GM21367 (cell line): Measurements from ENCODE around the gene FKBP6.
"Not testable (repeated sequence)": the region's sequence is repeated elsewhere in the genome, so short reads cannot be mapped to it uniquely, and the experiment has no call there.

Experiments
- ATAC-seq: cut with Tn5 transposase; IDR thresholded peaks from one replicate; pipeline ENCODE4 v1.9.1; 2021; ENCODE audit not compliant: unreplicated experiment

Gene FKBP6

GRCh38 chr7:73323434-73324080 lies 4.4 kb upstream of the FKBP6 start:
- ATAC-seq, result not testable (repeated sequence)

- ATAC-seq, result not testable (repeated sequence)
Observed at GRCh38 chr7:73324081-73324845, 3.7 kb upstream of the FKBP6 start.

DNA sequence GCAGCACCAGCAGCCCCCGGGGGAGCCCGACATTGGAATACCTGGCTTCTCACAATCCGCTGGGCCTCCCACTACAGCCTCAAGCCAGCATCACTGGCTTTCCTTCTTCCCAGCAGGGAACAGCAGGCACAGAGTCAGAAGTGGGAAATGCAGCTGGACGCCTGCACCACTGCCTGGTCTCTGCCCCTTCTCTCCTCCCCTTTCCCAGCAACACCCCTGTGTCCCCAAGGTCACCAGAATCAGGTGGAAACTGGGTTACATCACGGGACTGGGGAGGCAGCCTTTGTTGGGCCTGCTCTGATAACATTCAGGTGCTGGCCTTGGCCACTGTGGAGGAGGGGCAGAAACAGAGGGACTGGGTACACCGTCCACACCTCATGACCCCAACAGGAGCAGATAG lies 2.5 kb upstream of the FKBP6 start:
- ATAC-seq, result not testable (repeated sequence)

GRCh38 chr7:73327449-73327848 lies 512 bp upstream of the FKBP6 start:
- ATAC-seq, result not testable (repeated sequence)

DNA sequence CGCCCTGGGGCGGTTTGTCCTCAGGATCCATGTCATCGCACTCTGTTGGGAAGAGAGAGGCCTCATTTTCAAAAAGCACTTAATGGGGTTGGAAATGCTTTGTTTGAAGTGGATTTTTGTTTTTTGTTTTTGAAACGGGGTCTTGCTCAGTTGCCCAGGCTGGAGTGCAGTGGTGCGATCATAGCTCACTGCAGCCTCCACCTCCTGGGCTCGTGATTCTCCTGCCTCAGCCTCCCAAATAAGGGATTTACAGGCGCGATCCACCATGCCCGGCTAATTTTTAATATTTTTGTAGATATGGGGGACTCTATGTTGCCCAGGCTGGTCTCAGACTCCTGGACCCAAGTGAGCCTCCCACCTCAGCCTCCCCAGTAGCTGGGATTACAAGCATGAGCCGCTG lies 735 bp downstream of the FKBP6 start:
- ATAC-seq, result no peak

- no peak for ATAC-seq
Observed at GRCh38 chr7:73329861-73330581, 2.1 kb downstream of the FKBP6 start.

GRCh38 chr7:73330772-73331171 lies 2.8 kb downstream of the FKBP6 start:
- ATAC-seq, result no peak

GRCh38 chr7:73332447-73332846 lies 4.5 kb downstream of the FKBP6 start:
- no peak for ATAC-seq

DNA sequence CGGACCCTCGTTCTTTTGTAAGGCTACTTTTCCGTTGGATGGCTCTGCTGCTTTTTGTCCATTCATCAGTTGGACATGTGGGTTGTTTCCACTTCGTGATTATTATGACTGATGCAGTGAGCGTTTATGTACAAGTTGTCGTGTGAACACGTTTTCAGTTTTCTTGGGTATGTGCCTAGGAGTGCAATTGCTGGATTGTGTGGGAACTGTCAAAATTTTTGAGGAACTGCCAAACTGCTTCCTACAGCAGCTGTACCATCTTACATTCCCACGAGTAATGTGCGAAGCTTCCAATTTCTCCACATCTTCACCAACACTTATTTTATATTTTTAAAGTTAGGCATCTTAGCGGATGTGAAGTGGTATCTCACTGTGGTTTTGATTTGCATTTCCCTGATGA lies 10.4 kb downstream of the FKBP6 start:
- ATAC-seq, result no peak

DNA sequence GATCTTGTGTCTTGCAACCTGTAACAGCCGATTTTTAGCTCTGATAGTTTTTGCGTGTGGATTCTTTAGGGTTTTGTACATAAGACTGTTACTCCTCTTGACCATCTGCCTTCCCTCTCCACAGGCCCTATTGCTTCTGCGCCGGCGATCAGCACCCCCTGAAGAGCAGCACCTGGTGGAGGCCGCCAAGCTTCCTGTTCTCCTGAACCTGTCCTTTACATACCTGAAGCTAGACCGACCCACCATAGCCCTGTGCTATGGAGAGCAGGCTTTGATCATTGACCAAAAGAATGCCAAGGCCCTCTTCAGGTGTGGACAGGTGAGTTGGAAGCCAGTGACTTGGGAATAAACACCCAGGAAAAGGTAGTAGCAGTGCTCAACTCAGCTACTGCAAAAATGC lies 12.6 kb downstream of the FKBP6 start:
- ATAC-seq, result no peak

GRCh38 chr7:73341877-73342276 lies 13.9 kb downstream of the FKBP6 start:
- no peak for ATAC-seq

GRCh38 chr7:73342645-73343044 lies 14.7 kb downstream of the FKBP6 start:
- ATAC-seq, result no peak

DNA sequence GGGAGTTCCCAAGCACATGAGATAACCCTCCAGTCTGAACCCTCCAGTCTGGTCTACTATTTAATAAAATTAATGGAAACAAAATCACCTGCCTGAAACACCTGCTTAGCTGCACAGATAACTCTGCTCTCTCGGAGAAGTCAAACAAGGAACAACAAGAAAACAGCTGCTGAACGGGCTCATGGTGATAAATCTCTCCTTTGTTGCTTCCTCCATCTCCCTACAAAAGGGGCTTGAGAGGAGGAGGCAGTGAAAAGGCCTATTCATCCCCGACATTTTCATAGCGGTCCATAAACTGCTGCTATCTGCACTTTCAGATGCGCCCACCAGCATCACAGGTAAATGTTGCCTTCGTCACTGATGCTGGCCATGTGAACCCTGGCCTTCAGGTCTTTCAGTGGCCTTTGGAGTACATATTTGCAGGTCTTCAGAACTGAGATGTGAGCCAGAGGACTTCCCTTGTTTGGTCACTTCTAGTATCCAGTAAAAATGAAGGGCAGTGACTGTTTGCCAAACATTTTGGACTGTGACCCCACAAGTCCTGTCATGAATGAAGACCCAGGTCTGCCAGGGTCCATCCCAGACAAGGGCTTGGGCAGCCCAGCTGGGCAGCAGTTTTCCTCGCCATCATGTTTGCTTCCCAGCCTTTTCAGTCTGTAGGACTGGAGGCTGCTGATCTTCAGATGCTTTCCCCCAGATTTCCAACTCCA lies 15.9 kb downstream of the FKBP6 start:
- ATAC-seq, result no peak

- ATAC-seq, result no peak
Observed at GRCh38 chr7:73345538-73345937, 17.6 kb downstream of the FKBP6 start.

GRCh38 chr7:73345951-73346350 lies 18.0 kb downstream of the FKBP6 start:
- ATAC-seq, result no peak

DNA sequence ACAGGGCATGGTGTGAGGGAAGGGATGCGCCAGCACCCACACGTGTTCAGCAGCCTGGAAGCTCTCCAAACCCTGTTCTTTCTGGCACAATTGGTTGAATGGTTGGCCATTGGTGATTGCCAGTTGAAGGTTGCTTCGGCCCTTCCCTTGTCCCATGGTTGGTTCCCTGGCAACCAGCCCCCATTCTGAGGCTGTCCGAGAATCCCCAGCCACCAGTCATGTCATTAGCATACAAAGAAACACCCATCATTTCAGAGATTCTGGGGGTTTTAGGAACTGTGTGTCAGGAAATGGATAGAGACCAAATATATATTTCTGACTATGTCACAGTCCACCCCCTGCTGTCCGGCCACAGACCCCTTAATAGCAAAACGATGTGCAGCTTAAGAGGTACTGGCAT lies 21.8 kb downstream of the FKBP6 start:
- ATAC-seq, result no peak

GRCh38 chr7:73350306-73351068 lies 22.5 kb downstream of the FKBP6 start:
- no peak for ATAC-seq

DNA sequence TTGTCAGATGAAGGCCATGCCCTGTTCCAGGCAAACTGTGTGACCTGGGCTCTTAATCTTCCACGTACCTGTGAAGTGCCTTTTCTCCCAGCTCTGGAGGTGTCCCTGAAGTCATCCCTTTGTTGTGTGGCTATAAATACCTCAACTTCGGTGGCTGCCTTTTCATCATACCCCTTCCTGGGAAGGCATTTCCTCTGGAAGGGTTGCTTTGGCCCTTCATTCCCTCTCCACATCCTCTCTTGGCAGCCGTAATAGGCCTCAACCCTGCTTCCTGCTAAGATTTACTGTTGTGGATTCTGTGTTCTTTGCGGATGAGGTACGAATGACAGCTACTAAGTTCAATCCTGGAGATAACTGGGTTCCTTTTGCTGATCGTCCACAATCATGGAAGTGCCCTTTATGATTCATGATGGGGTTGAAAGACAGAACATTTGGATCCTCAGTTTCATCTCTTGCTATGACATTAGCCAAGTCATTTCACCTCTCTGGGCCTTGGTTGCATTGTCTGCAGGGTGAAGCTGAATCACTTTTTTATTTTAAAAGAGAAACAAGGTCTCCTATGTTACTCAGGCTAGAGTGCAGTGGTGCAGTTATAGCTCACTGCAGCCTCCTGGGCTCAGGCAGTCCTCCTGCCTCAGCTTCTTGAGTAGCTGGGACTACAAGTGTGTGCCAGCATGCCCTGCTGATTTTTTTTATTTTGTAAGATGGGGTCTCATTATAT lies 23.6 kb downstream of the FKBP6 start:
- no peak for ATAC-seq

DNA sequence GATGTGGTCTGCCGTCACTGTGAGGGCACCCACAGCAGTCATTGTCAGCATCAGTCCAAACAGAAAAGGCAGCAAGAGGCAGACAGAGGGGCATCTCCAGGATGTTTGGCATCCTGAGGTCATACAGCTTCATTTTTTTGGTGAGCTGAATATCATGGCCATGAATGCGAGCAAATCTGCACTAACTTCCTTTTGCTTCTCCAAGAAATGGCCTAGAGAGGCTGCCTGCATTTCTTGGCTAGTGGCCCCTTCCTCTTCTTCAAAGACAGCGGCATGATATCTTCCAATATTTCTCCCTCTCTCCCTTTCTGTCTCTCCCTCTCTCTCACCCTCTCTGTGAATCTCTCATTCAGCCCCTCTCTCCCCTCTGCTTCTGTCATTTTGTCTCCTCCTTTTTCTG lies 24.8 kb downstream of the FKBP6 start:
- ATAC-seq, result no peak

DNA sequence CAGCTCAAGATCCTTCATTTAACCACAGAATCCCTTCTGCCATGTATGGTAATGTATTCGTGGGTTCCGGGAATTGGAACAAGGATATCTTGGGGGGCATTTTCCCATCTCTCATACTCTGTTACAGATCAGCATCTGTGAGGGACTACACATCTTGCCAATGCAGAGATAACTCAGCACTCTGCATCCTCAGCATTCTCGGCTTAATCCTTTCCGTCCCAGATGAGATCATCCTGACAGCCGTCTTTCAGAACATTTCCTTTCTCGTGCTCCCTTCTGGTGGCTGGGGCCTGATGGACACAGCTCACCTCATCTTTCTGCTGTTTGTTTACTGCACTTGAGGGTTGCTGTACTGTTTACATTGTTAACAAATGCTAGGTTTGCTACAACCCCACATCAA lies 25.3 kb downstream of the FKBP6 start:
- ATAC-seq, result no peak
